HG03342 (cell line): ENCODE results near the gene HLF.

Source experiments
- ATAC-seq: cut with Tn5 transposase; IDR thresholded peaks from one replicate; pipeline ENCODE4 v1.9.1; 2021; ENCODE audit warnings: mild to moderate bottlenecking, moderate library complexity; ENCODE audit not compliant: unreplicated experiment

The HLF gene

DNA sequence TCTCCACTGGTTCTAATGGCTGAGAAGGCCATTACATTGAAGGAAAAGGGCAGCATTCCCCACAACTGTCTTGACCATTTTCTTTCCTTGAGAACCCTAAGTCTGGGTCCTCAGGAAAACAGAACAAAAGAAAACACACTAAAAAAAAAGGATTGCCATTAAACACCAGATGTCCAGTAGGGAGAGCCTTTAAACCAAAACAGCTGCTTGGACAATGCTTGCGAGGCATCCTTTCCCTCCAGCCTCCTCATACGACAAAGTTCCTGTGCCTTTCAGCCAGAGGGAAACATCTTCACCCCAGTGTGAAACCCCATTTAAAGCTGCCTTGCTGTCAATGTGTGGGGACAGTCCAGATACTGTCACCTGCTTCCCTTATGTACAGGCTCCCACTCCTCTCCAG, 82.6 kb downstream of the HLF start:
- no peak for ATAC-seq

DNA sequence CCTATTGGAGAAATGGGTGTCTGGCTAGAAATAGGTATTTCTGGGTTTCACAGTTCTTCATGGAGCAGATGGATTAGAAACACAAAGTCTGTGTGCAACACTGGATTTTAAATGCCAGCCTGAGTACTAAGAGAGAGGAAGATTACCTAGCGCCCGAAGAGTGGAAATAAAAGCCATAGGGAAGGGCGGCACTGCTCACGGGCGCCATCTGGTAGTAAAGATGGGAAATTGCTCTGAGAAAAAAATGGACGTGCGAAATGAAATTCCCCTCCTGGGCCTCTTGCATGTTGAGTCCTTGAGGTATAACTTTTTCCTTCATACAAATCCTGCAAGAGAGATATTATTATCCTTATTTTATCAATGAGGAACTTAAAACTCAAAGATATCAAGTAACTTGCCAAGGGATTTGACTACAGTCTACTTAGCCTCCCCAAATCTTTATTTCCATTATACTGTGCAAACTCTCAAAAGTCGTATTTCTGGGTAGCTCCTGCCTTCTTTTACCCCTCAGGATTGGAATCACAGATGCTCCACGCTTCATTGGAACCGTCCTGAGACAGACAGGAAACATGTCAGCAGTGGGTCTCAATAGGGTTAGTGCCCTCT, 84.1 kb downstream of the HLF start:
- ATAC-seq, result peak; percentile 69

DNA sequence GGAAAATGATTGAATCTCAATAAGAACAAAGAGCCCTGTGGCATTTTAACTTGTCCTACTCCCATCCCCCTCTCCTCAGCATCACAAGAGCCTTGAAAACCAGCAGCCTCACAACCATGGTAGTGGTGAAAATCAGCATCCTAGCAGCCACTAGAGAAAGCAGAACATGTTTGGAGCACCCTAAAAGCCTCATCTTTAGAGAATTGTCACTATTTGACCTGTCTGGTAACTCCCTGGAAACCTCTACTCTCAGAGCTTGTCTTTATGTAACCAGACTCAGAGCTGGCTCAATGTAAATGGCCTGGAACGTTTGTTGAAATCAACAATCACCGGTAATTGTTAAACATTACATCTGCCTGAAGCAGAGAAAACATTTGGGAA, 86.1 kb downstream of the HLF start:
- no peak for ATAC-seq

DNA sequence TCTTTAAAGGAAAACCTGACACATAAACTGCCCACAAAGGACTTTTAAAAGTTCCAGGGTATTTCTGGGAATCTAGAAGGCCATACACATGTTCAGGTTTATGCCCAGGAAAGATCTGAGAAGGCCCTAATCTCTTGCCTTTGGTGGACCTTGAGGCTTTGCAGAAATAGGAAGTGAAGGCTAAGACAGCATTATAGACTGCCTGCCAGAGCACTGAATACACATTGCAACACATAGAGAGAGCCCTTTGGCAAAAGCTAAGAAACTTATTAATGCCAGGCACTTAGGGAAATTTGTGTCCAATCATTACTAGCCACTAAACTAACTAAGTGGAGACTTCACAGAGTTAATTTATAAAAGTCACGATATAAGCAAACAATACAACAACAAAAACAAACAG, 86.5 kb downstream of the HLF start:
- ATAC-seq, result no peak

DNA sequence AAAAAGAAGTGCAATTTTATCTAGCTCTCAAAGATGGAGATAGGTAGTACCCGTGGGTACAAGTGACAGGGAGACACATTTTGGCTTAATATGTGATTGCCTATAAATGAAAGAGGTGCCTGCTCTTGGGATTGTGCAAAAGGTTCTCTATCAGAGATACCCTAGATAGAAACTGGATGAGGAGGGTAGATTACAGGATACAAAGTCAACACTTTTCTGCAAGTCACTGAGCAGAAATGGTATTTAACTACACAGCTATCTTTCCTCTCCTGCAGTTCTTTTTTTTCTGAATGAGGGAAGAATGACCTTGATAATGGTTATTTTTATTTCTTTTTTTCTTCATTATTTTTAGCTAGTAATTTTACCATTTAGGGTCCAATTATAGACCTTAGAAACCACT, 89.2 kb downstream of the HLF start:
- ATAC-seq, result no peak

DNA sequence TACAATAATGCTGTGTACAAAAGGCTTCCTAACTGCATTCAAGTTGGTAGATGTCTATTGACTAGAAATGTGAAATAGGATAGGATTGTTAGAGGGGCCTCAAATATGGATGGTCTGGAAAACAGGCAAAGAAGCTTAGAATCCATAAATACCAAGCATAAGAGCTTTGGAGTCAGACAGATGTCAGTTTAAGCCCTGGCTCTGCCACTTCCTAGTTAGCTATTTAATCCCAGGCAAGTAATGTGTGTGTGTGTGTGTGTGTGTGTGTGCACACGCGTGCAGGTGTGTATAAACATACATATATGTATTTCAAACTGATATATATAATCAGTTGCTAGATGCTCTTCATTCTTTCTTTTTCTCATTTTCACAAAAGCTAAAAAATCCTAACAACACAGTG, 90.2 kb downstream of the HLF start:
- ATAC-seq, result no peak

DNA sequence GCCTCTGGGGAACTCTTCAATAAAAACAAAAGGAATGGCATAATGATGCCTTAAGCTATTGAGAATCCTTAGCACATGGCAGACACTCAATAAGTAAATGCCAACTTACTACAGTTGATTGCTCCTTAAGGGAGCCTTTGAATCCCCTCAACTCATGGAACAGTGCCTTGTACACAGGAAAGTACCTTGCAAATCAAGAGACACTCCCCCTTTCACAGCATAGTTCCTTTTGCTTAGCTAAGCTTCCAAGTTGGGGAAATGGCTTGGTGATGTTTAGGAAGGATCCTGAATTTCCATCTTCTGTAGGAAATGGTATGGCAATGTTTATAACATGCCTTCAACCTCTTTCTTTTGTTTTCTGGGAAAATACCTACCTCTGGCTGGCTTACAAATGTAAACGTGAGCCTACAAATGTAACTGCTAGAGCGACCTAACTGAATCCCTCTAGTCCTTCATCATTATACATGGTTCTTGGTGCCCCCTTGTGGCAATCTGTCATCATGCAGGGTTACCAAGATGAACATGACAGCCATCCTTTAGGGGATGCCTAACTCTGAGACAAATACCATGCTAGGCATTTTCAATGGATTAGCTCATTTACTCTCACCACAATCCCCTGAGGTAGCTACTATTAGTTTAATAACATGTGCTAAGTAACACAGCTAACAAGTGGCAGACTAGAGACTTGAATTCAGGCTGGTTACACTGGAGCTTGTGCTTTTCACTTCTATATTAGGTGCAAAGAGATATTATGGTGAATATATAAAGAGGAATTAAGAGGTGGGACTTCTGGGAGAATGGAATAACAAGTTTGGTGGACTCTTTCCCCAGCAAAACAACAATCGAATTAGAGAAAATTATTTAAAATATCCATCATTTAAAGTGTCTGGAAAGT, 91.9 kb downstream of the HLF start:
- ATAC-seq, result peak; percentile 99

DNA sequence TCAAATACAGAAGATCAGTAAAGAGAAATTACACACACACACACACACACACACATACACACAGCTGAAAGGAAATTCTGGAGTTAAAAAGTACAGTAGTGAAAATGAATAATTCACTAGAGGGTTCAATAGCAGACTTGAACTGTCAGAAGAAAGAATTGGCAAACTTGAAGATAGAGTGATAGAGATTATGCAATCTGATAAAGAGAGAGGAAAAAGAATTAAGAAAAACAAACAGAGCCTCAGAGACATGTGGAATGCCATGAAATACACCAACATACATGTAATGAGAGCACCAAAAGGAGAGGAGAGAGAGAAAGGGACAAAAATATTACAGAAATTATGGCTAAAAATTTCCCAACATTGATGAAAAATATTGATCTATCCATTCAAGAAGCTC, 96.2 kb downstream of the HLF start:
- ATAC-seq, result no peak

DNA sequence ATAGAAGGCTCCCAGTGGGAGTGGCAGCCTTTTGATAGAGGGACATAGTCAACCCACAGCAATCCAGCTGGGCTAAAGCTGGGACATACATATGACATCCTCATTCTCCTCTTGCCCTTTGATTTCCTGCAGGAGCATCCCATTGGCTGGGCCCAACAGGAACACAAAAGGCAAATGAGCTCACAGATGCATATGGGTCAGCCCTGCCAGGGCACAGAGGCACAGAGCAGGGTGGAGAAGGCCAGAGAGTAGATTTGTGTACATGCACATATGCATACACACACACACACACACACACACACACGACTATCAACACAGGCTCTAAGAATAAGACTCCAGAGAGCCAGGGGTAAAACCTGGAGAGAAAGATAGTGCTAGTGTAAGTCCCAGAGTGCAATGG, 98.3 kb downstream of the HLF start:
- ATAC-seq, result no peak

DNA sequence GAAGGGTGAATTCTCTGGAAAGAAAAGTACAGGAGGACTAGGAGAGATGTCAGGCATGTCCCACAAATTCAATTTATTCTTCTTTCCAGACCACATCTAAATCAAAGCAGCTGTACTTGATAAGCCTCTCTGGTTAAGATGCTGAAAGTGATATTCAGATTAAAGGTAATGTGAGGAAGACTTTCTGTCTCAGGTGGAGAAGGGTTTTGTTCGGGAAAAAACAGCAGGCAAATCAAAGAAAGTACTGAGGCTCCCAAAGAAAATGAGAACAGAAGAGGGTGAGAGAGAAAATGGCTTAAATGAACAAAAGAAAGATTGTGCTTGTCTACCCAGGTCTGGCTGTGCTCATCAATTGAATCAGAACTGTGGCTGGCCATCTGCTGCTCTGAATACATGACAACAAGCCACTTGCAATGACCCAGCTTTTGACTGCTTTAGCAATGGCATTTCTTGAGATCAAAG, 101.3 kb downstream of the HLF start:
- no peak for ATAC-seq

DNA sequence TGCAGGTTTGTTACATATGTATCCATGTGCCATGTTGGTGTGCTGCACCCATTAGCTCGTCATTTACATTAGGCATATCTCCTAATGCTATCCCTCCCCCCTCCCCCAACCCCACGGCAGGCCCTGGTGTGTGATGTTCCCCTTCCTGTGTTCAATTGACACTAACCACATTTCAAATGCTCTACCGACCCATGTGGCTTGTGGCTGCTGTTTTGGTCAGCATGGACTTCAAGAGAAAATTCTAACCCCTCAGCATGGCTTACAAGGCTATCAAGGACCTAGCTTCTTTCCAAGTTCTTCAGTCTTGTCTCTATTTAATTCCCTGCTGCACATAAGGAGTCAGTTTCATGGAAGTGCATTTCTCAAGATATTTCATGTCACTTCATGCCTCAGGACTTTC, 103.9 kb downstream of the HLF start:
- ATAC-seq, result no peak
